HG03460 (cell line): ENCODE measurements around the gene SYT7.

Source experiments
- ATAC-seq: cut with Tn5 transposase; IDR thresholded peaks from one replicate; pipeline ENCODE4 v1.9.1; 2021; ENCODE audit not compliant: unreplicated experiment

Gene SYT7

GRCh38 chr11:61522881-61523280 lies 58.0 kb downstream of the SYT7 start:
- no peak for ATAC-seq

- no peak for ATAC-seq
These were observed 62.7 kb downstream of the SYT7 start for GRCh38 chr11:61518032-61518795.

- no peak for ATAC-seq
These were observed 64.0 kb downstream of the SYT7 start for GRCh38 chr11:61516675-61517572.

GRCh38 chr11:61516191-61516590 lies 64.7 kb downstream of the SYT7 start:
- no peak for ATAC-seq

GRCh38 chr11:61515686-61516085 lies 65.2 kb downstream of the SYT7 start:
- no peak for ATAC-seq

- ATAC-seq: no peak
These were observed 66.6 kb downstream of the SYT7 start for GRCh38 chr11:61514050-61514917.

- no peak for ATAC-seq
These were observed 67.6 kb downstream of the SYT7 start for GRCh38 chr11:61513143-61513765.

GRCh38 chr11:61512435-61512834 lies 68.4 kb downstream of the SYT7 start:
- no peak for ATAC-seq

- no peak for ATAC-seq
These were observed 69.5 kb downstream of the SYT7 start for GRCh38 chr11:61511383-61511782.

GRCh38 chr11:61510974-61511373 lies 69.9 kb downstream of the SYT7 start:
- ATAC-seq: no peak

- no peak for ATAC-seq
These were observed 70.5 kb downstream of the SYT7 start for GRCh38 chr11:61510166-61510919.

GRCh38 chr11:61509043-61510029 lies 71.5 kb downstream of the SYT7 start:
- ATAC-seq: peak; percentile 71

- no peak for ATAC-seq
These were observed 72.7 kb downstream of the SYT7 start, which contains the start of gene LRRC10B for GRCh38 chr11:61507962-61508861. Gene LRRC10B, plus strand, starts transcription at chr11:61508749. Its CDS starts 250 bp downstream, at chr11:61508999.

- no peak for ATAC-seq
These were observed 73.7 kb downstream of the SYT7 start for GRCh38 chr11:61507012-61507768.

GRCh38 chr11:61505640-61506155 lies 75.2 kb downstream of the SYT7 start:
- ATAC-seq: no peak

GRCh38 chr11:61505106-61505505 lies 75.8 kb downstream of the SYT7 start:
- ATAC-seq: no peak
